IMR-90 (cell line): ENCODE results near the gene ZC3H4. TPM values are rescaled to one million over a fixed set of nuclear protein-coding genes. Genes with fewer than 3 reads are reported as not detected.

Experiments used
- ATAC-seq: fragments of 200-7000 bp; cut with Tn5 transposase; 2 replicates; pipeline ENCODE4 v1.9.1; 2020; ENCODE audit warnings: low read depth, mild to moderate bottlenecking, moderate library complexity
- BruUV-seq: library from RNA; stranded (reverse); fragments of 400-500 nt; replicated peaks from 2 replicates; lab custom pipeline; 2021; lab: Mats Ljungman, UMichigan
- CTCF ChIA-PET: fragments of 300-600 bp; formaldehyde crosslinking; extraction: SDS; loops from one replicate; lab custom pipeline; 2021; ENCODE audit warnings: antibody characterized with exemption; lab: Yijun Ruan, JAX
- POLR2A ChIA-PET: fragments of 300-600 bp; sonication (Branson Sonifier 250); formaldehyde crosslinking; loops from one replicate; lab custom pipeline; 2022; ENCODE audit warnings: antibody characterized with exemption; ENCODE audit not compliant: unreplicated experiment; lab: Charles Lee
- DNase-seq: peaks from one replicate; pipeline ENCODE4 v3.0.0; 2013
- H2AFZ ChIP-seq: replicated peaks from 2 replicates; pipeline ENCODE3; 2013; ENCODE audit warnings: low read length, mild to moderate bottlenecking; ENCODE audit not compliant: poor library complexity
- H2AK5ac ChIP-seq: 2 replicates; pipeline ENCODE4 v1.6.1; 2013; ENCODE audit warnings: low read depth, low read length, inconsistent platforms
- H2AK9ac ChIP-seq: replicated peaks from 2 replicates; pipeline ENCODE3; 2013; ENCODE audit warnings: mild to moderate bottlenecking, low read depth, low read length, moderate library complexity; ENCODE audit not compliant: poor library complexity
- H2BK120ac ChIP-seq: 2 replicates; pipeline ENCODE4 v1.6.1; 2013; ENCODE audit warnings: low read depth, low read length, inconsistent platforms
- H2BK15ac ChIP-seq: 3 replicates; pipeline ENCODE4 v1.6.1; 2013; ENCODE audit warnings: low read depth, low read length, inconsistent platforms
- H2BK20ac ChIP-seq: 2 replicates; pipeline ENCODE4 v1.6.1; 2013; ENCODE audit warnings: low read depth, mild to moderate bottlenecking, inconsistent platforms, low read length, moderate library complexity
- H2BK5ac ChIP-seq: 2 replicates; pipeline ENCODE4 v1.6.1; 2013; ENCODE audit warnings: mild to moderate bottlenecking, low read depth, low read length, inconsistent platforms; ENCODE audit not compliant: poor library complexity, severe bottlenecking
- H3K14ac ChIP-seq: replicated peaks from 2 replicates; pipeline ENCODE4 v1.6.1; 2013; ENCODE audit warnings: low read depth, low read length, inconsistent platforms
- H3K18ac ChIP-seq: 2 replicates; pipeline ENCODE4 v1.6.1; 2013; ENCODE audit warnings: low read depth, low read length, control low read depth
- H3K23ac ChIP-seq: 2 replicates; pipeline ENCODE4 v1.6.1; 2013; ENCODE audit warnings: low read depth, low read length, inconsistent platforms
- H3K27ac ChIP-seq: 2 replicates; pipeline ENCODE4 v1.5.1; 2013; ENCODE audit warnings: mild to moderate bottlenecking, control low read depth, low read length; ENCODE audit not compliant: insufficient read depth
- H3K27me3 ChIP-seq: 2 replicates; pipeline ENCODE4 v1.6.1; 2013; ENCODE audit warnings: low read length; ENCODE audit not compliant: control insufficient read depth, insufficient read depth
- H3K36me3 ChIP-seq: 2 replicates; pipeline ENCODE4 v1.6.1; 2013; ENCODE audit warnings: low read length, mixed read lengths; ENCODE audit not compliant: control insufficient read depth, insufficient read depth
- H3K4ac ChIP-seq: 2 replicates; pipeline ENCODE4 v1.6.1; 2013; ENCODE audit warnings: low read depth, low read length, inconsistent platforms
- H3K4me1 ChIP-seq: 2 replicates; pipeline ENCODE4 v1.6.1; 2013; ENCODE audit warnings: low read length, mixed read lengths; ENCODE audit not compliant: control insufficient read depth, insufficient read depth
- H3K4me2 ChIP-seq: 2 replicates; pipeline ENCODE4 v1.6.1; 2013; ENCODE audit warnings: low read depth, mild to moderate bottlenecking, control low read depth, low read length, moderate library complexity
- H3K4me3 ChIP-seq: 2 replicates; pipeline ENCODE4 v1.5.1; 2013; ENCODE audit warnings: low read depth, mild to moderate bottlenecking, control low read depth, low read length, moderate library complexity; ENCODE audit not compliant: insufficient read depth
- H3K56ac ChIP-seq: 2 replicates; pipeline ENCODE4 v1.6.1; 2013; ENCODE audit warnings: low read length, inconsistent platforms; ENCODE audit not compliant: insufficient read depth; ENCODE audit errors: extremely low read depth
- H3K79me1 ChIP-seq, 2 experiments: 2 replicates each; pipeline ENCODE4 v1.6.1; 2013; ENCODE audit warnings: low read length in 2 of 2, inconsistent platforms in 1 of 2, low read depth in 1 of 2
- H3K9ac ChIP-seq: 2 replicates; pipeline ENCODE4 v1.6.1; 2013; ENCODE audit warnings: low read depth, low read length, control low read depth
- H3K9me1 ChIP-seq: 2 replicates; pipeline ENCODE4 v1.6.1; 2013; ENCODE audit warnings: low read length, inconsistent platforms; ENCODE audit not compliant: insufficient read depth
- H3K9me3 ChIP-seq: 2 replicates; pipeline ENCODE4 v1.6.1; 2013; ENCODE audit warnings: low read length; ENCODE audit not compliant: control insufficient read depth, insufficient read depth
- H4K20me1 ChIP-seq: 2 replicates; pipeline ENCODE4 v1.6.1; 2013; ENCODE audit warnings: low read length, inconsistent platforms; ENCODE audit not compliant: insufficient read depth
- H4K5ac ChIP-seq: 2 replicates; pipeline ENCODE4 v1.6.1; 2013; ENCODE audit warnings: mild to moderate bottlenecking, low read depth, low read length, control low read depth
- H4K8ac ChIP-seq, 2 experiments: 2 replicates each; pipeline ENCODE4 v1.6.1; 2013; ENCODE audit warnings: low read depth in 2 of 2, low read length in 2 of 2, control low read depth in 1 of 2, inconsistent platforms in 1 of 2
- H4K91ac ChIP-seq: 2 replicates; pipeline ENCODE4 v1.6.1; 2013; ENCODE audit warnings: low read depth, low read length, inconsistent platforms; ENCODE audit not compliant: insufficient read depth
- RCOR1 ChIP-seq: IDR thresholded peaks from 2 replicates; pipeline ENCODE4 v1.6.1; 2012; ENCODE audit warnings: mild to moderate bottlenecking, low read length, improper control_type of control experiment; ENCODE audit not compliant: insufficient replicate concordance
- RFX5 ChIP-seq: IDR thresholded peaks from 2 replicates; pipeline ENCODE4 v1.8.0; 2012; ENCODE audit warnings: low read depth, mild to moderate bottlenecking, low read length, moderate library complexity
- whole genome bisulfite sequencing, 2 experiments: methylation state at CpG; one replicate each; pipeline versions ENCODE4 v1.1.5 to v1.1.7; 2013; ENCODE audit warnings: missing lambda C conversion rate in 2 of 2; ENCODE audit not compliant: insufficient read length in 1 of 2; ENCODE audit errors: extremely low coverage in 2 of 2; 5-methylcytosine and 5-hydroxymethylcytosine counted together
- dilution Hi-C: fragments of 300-500 bp; cut with HindIII; formaldehyde crosslinking; loops from one replicate; pipeline ENCODE4 v1.14.3; 2018; ENCODE audit warnings: low sequenced_read_pairs; ENCODE audit not compliant: unreplicated experiment
- in situ Hi-C: fragments of 300-500 bp; cut with MboI; formaldehyde crosslinking; loops from 3 replicates; pipeline ENCODE4 v1.14.3; 2019; ENCODE audit warnings: low sequenced_read_pairs, inconsistent platforms, mixed read lengths
- intact Hi-C: fragments of 100-400 bp; cut with micrococcal nuclease; formaldehyde crosslinking; loops from 2 replicates; pipeline ENCODE4 v1.10.0; 2022
- polyA plus RNA-seq, 3 experiments: library from polyadenylated mRNA; depleted of rRNA; stranded (reverse); fragments of >200 nt; gene quantifications; 2 replicates each; pipeline ENCODE4 v1.2.3, GENCODE V29; 2012; ENCODE audit warnings: low replicate concordance in 1 of 3
- total RNA-seq: library from RNA; depleted of rRNA; stranded (reverse); fragments of >200 nt; gene quantifications from 2 replicates; pipeline ENCODE4 v1.2.3, GENCODE V29; 2012

ZC3H4 gene
- total and polyA plus RNA-seq, 2 of the 4 experiments (the other 2 are of a cell fraction), result 3.9 to 8.9 TPM

DNA sequence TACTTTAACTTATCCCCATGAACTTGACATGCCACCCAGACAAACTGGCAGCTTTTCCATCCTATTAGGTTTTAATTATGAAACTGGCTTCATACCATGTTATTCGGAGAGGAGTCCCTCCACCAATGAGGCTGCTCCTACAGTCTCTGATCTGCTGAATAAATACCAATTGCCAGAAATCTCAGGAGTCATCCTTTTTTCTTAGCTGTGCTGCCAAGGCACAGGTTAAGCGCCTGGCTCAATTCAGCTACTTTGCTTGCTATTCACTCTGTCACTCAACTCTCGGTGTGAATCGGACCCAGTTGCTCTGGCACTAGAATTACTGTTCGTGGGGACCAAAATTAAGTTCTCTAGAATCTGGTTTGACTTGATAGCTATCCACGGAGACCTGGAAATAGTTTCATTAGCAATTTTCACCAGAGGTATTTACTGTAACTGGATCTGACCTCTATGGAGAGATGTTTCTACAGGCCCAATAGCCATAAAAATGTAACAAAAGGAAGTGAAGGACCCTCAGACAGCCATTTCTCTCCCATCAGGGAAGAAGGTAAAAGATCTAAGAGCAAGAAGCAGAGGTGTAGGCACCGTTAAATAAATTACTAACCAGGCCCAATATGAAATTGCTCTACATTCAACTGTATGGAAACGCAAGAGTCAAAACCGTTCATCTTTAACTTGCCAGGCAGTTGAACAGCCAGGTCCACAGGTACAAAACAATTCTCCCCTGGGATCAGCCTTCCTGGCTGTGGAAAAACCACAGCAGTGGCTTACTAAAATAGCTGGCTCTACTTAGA is 5.4 kb downstream of the ZC3H4 start:
- no peak overlapping the region; the same call in 1 of the 2 replicates for H3K4ac ChIP-seq
- H3K27ac ChIP-seq, result peak overlapping the region; percentile 17; the same call in 1 of the 2 replicates
- peak overlapping the region; percentile 71 for H2BK5ac ChIP-seq
- peak overlapping the region; percentile 48; the same call in 1 of the 2 replicates for H3K23ac ChIP-seq
- H3K56ac ChIP-seq, result no peak overlapping the region
- H2AK5ac ChIP-seq, result 0 out of 2 replicates have a peak overlapping the region, but pooled peaks have one; percentile 26
- intact Hi-C loops (no loop called here), in situ Hi-C loops (no loop called here), dilution Hi-C loops (no loop called here)
- H3K9me1 ChIP-seq, result peaks cover 17% of the 10 kb centered on the region
- peaks cover 20 to 74% of the 10 kb centered on the region in 2 experiments for H3K79me1 ChIP-seq
- peaks cover 34% of the 10 kb centered on the region for H4K20me1 ChIP-seq
- no peak overlapping the region for H2AK9ac ChIP-seq
- H2BK15ac ChIP-seq, result no peak overlapping the region
- no peak overlapping the region for H4K91ac ChIP-seq
- TF ChIP-seq RCOR1 (no peak), RFX5 (no peak)
- ATAC-seq, result no peak
- H4K5ac ChIP-seq, result no peak overlapping the region
- BruUV-seq, result no TSS peak
- ChIA-PET CTCF (no interaction called here), POLR2A (interaction anchor here (0.6 kb wide), 1 partner anchor 1101 kb away, joined by 3 read pairs; no protein-coding TSS in a partner anchor)
- no peak overlapping the region for H3K4me3 ChIP-seq
- H3K18ac ChIP-seq, result no peak overlapping the region
- H3K36me3 ChIP-seq, result peaks cover 2% of the 10 kb centered on the region
- peak overlapping the region; percentile 7; the same call in 1 of the 2 replicates for H3K9ac ChIP-seq
- peak; percentile 29 for DNase-seq
- H3K4me2 ChIP-seq, result peak overlapping the region; percentile 28
- no peaks in the 10 kb centered on the region for H3K9me3 ChIP-seq
- WGBS, 2 experiments, result 84% methylated on average over 5 of the region's 9 CpGs; no CpG with 5 or more reads in 1 of the 2 experiments
- no peak overlapping the region for H2BK120ac ChIP-seq
- peak overlapping the region in 1 of 2 experiments; percentile 51; a peak in 1 of 4 replicates for H4K8ac ChIP-seq
- H3K4me1 ChIP-seq, result peaks cover 25% of the 10 kb centered on the region
- H2BK20ac ChIP-seq, result no peak overlapping the region
- H2AFZ ChIP-seq, result no peak overlapping the region
- no peaks in the 10 kb centered on the region for H3K27me3 ChIP-seq
- H3K14ac ChIP-seq, result peak overlapping the region; percentile 27; the same call in 1 of the 2 replicates
